GM12874 (cell line): Measurements from ENCODE around the gene SLC6A18.

Experiments used
- TF ChIP-seq, protein P1 (sequence below): IDR thresholded peaks from 2 replicates; pipeline ENCODE4 v1.5.1; 2011; ENCODE audit warnings: low read depth, mild to moderate bottlenecking, control low read depth, low read length, moderate library complexity; ENCODE audit not compliant: insufficient read depth

Gene SLC6A18

DNA sequence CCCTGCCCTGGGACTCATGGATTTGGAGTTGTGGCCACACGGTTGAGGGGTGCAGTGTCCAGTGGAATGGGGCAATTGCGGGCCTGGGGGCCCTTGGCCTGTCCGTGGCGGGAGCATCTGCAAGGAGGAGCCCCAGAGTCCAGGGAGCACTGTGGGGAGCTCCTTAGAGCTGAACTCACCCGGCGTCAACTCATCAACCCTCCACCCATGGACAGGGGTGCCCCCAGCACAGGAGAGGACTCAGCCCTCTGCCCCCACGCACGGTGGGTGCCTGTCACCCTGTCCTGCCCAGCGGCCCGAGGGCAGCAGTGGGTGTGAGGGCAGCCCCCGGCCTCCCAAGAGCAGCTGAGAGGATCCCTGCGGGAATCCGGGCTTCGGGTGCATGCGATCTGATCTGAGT is 550 bp upstream of the SLC6A18 start:
- TF ChIP-seq, protein P1, sequence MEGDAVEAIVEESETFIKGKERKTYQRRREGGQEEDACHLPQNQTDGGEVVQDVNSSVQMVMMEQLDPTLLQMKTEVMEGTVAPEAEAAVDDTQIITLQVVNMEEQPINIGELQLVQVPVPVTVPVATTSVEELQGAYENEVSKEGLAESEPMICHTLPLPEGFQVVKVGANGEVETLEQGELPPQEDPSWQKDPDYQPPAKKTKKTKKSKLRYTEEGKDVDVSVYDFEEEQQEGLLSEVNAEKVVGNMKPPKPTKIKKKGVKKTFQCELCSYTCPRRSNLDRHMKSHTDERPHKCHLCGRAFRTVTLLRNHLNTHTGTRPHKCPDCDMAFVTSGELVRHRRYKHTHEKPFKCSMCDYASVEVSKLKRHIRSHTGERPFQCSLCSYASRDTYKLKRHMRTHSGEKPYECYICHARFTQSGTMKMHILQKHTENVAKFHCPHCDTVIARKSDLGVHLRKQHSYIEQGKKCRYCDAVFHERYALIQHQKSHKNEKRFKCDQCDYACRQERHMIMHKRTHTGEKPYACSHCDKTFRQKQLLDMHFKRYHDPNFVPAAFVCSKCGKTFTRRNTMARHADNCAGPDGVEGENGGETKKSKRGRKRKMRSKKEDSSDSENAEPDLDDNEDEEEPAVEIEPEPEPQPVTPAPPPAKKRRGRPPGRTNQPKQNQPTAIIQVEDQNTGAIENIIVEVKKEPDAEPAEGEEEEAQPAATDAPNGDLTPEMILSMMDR, result no peak

DNA sequence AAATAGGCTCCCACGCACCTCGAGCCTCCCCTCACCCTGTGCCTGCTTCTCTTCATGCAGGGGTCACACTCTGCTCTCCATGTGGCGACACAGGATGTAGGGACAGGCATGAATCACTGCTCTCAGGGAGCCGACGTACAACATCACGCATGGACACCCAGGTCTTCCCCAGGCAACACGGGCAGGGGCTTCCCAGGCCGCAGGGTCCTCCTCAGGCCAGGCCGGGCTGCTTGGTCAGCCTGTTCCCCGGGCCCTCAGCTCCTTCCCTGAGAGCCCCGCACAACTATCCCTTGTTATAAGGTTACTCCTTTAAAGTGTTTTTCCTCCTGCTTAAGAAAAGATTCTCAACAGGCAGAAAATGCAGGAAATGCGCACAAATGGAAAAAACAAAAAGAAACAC is 1.1 kb downstream of the SLC6A18 start:
- TF ChIP-seq, protein P1, result no peak

DNA sequence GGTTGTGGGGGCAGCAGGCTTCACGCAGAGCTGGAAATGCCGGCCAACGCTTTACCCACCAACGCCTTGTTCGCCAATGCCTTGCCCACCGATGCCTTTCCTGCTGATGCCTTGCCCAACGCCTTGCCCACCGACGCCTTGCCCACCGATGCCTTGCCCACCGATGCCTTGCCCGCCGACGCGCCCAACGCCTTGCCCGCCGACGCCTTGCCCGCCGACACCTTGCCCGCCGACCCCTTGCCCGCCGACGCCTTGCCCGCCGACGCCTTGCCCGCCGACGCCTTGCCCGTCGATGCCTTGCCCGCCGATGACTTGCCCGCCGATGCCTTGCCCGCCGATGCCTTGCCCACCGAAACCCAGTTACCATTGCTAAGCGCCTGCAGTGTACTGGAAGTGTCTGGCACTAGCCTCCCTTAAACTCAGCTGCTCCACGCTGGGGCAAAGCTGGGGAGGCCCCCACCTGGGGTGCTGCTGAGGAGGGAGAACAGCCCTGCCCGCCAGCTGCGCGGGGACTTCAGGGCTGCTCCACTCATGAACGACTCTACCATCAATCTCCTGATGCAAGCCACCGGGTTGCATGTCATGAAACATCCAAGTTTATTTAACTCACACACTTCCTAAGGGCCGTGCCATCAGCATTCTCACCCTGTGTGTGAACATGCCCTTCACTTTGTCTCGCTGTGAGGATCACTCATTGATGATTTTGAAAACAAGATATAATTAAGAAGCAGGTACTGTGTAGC is 1.8 kb downstream of the SLC6A18 start:
- TF ChIP-seq, protein P1, result no peak

DNA sequence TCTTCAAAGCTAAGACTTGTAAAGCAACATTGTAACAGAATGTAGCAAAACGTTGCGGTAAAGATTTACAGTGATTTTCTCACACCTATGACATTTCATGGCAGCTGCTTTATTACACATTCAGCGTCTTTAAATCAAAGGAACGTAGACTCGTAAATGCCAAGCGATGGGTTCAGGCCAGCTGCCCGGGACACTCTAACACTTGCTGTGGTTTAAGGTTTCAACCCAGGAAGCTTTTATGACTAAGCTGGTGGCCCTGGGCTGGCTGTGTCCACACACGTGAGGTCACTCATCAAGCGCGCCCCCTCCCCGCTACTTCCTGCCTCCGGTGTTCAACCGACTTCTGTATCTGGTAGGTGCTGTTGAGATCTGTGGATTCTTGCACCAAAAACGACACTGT is 2.5 kb downstream of the SLC6A18 start:
- TF ChIP-seq, protein P1, result no peak

DNA sequence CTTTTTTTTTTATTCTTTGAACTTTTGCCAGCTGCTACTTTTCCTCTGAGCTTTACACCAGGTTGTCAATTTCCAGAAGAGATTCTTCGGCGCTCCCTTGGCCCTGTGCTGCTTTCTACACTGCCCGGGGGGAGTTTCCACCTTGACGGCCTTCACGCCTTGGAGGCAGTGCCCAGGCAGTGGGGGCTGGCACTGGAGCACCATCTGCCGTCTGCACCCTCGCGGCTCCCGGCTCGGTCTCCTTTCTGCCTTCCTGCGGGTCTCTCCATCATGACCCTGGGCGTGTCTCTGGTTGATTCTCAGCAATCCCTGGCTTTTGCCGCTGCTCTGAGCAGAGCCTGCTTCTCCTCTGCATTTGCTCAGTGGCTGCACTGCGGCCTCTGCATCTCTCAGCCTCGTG is 2.9 kb downstream of the SLC6A18 start:
- TF ChIP-seq, protein P1, result no peak

DNA sequence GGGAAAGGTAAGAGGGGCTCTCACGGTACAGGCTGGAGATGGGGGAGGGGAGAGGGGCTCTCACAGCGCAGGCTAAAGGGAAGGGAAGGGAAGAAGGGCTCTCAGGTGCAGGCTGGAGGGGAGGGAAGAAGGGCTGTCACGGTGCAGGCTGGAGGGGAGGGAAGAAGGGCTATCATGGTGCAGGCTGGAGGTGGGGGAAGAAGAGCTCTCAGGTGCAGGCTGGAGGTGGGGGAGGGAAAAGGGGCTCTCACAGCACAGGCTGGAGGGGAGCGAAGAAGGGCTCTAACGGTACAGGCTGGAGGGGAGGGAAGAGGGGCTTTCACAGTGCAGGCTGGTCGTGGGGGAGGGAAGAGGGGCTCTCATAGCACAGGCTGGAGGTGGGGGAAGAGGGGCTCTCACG is 4.6 kb downstream of the SLC6A18 start:
- TF ChIP-seq, protein P1, result no peak

DNA sequence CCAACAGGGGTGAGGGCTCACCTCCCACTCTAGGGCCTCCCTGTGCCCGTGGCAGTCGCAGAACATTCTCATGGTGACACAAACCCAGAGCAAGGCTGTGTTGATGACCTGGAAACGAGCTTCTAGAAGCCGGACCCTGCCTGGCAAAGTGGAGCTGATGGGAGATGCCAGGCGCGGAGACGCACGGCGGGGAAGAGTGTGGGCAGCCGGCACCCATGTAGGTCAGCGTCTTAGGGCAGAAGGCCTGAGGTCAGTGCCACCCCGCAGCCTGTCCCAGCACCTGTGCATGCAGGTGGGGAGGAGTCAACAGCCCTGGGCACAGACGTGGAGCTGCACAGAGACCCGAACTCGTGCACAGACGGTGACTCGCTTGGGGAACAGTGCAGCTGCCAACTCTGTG is 5.4 kb downstream of the SLC6A18 start:
- TF ChIP-seq, protein P1, result no peak
